Measurements from ENCODE around the gene TBC1D12.

DNA sequence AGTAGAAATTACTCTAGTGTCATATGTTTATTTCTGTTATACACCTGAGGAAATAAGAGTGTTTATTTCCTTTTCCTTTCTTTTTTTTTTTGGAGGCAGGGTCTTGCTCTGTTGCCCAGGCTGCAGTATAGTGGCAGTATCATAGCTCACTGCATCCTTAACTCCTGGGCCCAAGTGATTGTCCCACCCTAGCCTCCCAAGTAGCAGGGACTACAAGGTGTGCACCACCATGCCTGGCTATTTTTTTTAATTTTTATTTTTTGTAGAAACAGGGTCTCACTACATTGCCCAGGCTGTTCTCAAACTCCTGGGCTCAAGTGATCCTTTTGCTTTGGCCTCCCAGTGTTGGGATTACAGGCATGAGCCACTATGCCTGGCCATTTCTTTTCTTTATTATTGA, 37.8 kb downstream of the TBC1D12 start:
- TF ChIP-seq, protein P1, sequence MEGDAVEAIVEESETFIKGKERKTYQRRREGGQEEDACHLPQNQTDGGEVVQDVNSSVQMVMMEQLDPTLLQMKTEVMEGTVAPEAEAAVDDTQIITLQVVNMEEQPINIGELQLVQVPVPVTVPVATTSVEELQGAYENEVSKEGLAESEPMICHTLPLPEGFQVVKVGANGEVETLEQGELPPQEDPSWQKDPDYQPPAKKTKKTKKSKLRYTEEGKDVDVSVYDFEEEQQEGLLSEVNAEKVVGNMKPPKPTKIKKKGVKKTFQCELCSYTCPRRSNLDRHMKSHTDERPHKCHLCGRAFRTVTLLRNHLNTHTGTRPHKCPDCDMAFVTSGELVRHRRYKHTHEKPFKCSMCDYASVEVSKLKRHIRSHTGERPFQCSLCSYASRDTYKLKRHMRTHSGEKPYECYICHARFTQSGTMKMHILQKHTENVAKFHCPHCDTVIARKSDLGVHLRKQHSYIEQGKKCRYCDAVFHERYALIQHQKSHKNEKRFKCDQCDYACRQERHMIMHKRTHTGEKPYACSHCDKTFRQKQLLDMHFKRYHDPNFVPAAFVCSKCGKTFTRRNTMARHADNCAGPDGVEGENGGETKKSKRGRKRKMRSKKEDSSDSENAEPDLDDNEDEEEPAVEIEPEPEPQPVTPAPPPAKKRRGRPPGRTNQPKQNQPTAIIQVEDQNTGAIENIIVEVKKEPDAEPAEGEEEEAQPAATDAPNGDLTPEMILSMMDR (IDR thresholded peaks at IDR 0.05) = no peak
- TF ChIP-seq ZFX (IDR thresholded peaks at IDR 0.05; ENCODE audit: borderline replicate concordance) = no peak
